Panc1 (cell line): ENCODE measurements around the gene APOL6. TPM values are rescaled to one million over a fixed set of nuclear protein-coding genes. Genes with fewer than 3 reads are reported as not detected.
A peak's percentile ranks its signal among the peaks of the same experiment; 100 is the strongest.

ENCODE experiments used
- ATAC-seq: fragments of 200-7000 bp; cut with Tn5 transposase; 2 replicates; pipeline ENCODE4 v1.9.1; 2020; ENCODE audit warnings: mild to moderate bottlenecking, moderate library complexity
- BruUV-seq: library from RNA; stranded (reverse); fragments of 400-500 nt; replicated peaks from 2 replicates; lab custom pipeline; 2021; lab: Mats Ljungman, UMichigan
- CTCF ChIA-PET: fragments of 300-600 bp; sonication (Branson Sonifier 250); formaldehyde crosslinking; loops from one replicate; lab custom pipeline; 2022; ENCODE audit warnings: antibody characterized with exemption; lab: Charles Lee
- POLR2A ChIA-PET: fragments of 300-600 bp; sonication (Branson Sonifier 250); formaldehyde crosslinking; loops from one replicate; lab custom pipeline; 2022; ENCODE audit warnings: antibody characterized with exemption; lab: Charles Lee
- DNase-seq: peaks from one replicate; pipeline ENCODE4 v3.0.0-alpha.2; 2010; ENCODE audit warnings: low read depth, low spot score
- H3K27ac ChIP-seq: 2 replicates; pipeline ENCODE4 v1.5.1; 2011; ENCODE audit warnings: mild to moderate bottlenecking, low read length, inconsistent platforms
- H3K27me3 ChIP-seq: fragments of 200-500 bp; sonication (Bioruptor generic); 2 replicates; pipeline ENCODE4 v1.6.0; 2014; ENCODE audit warnings: low read length, inconsistent platforms; ENCODE audit not compliant: control insufficient read depth, insufficient read depth
- H3K36me3 ChIP-seq: fragments of 200-500 bp; sonication (Bioruptor generic); 2 replicates; pipeline ENCODE4 v1.5.1; 2014; ENCODE audit warnings: inconsistent platforms, mild to moderate bottlenecking, low read length, moderate library complexity; ENCODE audit not compliant: control insufficient read depth, insufficient read depth
- H3K4me1 ChIP-seq: 2 replicates; pipeline ENCODE4 v1.5.1; 2011; ENCODE audit warnings: inconsistent platforms, mild to moderate bottlenecking, low read length, moderate library complexity; ENCODE audit not compliant: control insufficient read depth, insufficient read depth
- H3K4me3 ChIP-seq, 2 experiments: 2 replicates each; pipeline ENCODE4 v1.5.1; 2011 to 2012; ENCODE audit warnings: low read depth in 2 of 2, low read length in 2 of 2, mild to moderate bottlenecking in 2 of 2, inconsistent platforms in 1 of 2, moderate library complexity in 1 of 2
- H3K9me3 ChIP-seq: fragments of 200-500 bp; sonication (Bioruptor generic); 2 replicates; pipeline ENCODE4 v1.5.1; 2014; ENCODE audit warnings: low read depth, mild to moderate bottlenecking, inconsistent platforms, low read length, moderate library complexity; ENCODE audit not compliant: control insufficient read depth, insufficient read depth
- POLR2AphosphoS5 ChIP-seq: IDR thresholded peaks from 2 replicates; pipeline ENCODE4 v1.6.1; 2012; ENCODE audit warnings: mild to moderate bottlenecking, low read depth, low read length, moderate library complexity
- SIN3A ChIP-seq: IDR thresholded peaks from 2 replicates; pipeline ENCODE4 v1.6.1; 2012; ENCODE audit warnings: low read depth, mild to moderate bottlenecking, low read length, moderate library complexity, borderline replicate concordance; ENCODE audit not compliant: insufficient read depth
- TCF7L2 ChIP-seq: IDR thresholded peaks from 2 replicates; pipeline ENCODE4 v1.6.1; 2011; ENCODE audit warnings: mild to moderate bottlenecking, low read depth, low read length, inconsistent platforms
- in situ Hi-C: cut with HindIII; loops from 2 replicates; pipeline ENCODE4 v1.10.0; 2016; ENCODE audit warnings: low sequenced_read_pairs, low pct_unique_long_range_greater_than_20kb
- intact Hi-C: fragments of 100-400 bp; cut with micrococcal nuclease; formaldehyde crosslinking; loops from one replicate; pipeline ENCODE4 v1.10.0; 2022; ENCODE audit not compliant: unreplicated experiment
- total RNA-seq: library from RNA; stranded (reverse); gene quantifications from one replicate; pipeline ENCODE4 v1.2.1, GENCODE V29; 2021; ENCODE audit not compliant: unreplicated experiment
- TF ChIP-seq, protein P1 (sequence below), 2 experiments: IDR thresholded peaks; 2 replicates each; pipeline ENCODE4 v1.6.1; 2011 to 2012; ENCODE audit warnings: low read depth in 2 of 2, control low read depth in 1 of 2, low read length in 1 of 2, mild to moderate bottlenecking in 1 of 2, moderate library complexity in 1 of 2; ENCODE audit not compliant: insufficient read depth in 1 of 2
- TF ChIP-seq, protein P2 (sequence below): fragments of 450-650 bp; IDR thresholded peaks from 2 replicates; pipeline ENCODE4 v1.5.1; 2017; ENCODE audit warnings: mild to moderate bottlenecking

Gene APOL6
- total RNA-seq, 1 experiment from 2014 or later, result 16.4 TPM

DNA sequence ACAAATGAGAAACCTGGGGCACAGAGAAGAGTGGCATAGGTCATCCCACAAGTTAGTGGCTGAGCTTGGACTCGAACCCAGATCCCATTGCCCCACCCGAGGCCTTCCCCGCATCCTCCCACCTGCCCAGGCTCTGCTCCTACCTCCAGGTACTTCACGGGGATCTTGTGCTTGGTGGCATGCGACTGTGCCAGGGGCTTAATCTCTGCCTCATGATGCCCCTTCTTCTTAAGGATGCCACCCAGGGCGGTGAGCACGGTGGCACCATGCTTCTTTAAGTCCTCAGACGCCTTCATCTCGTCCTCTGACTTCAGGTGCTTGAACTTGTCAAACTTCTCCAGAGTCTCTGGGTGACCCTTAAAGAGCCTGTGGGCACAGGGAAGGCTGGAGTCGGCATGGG is 37.5 kb upstream of the APOL6 start:
- TF ChIP-seq, protein P1, sequence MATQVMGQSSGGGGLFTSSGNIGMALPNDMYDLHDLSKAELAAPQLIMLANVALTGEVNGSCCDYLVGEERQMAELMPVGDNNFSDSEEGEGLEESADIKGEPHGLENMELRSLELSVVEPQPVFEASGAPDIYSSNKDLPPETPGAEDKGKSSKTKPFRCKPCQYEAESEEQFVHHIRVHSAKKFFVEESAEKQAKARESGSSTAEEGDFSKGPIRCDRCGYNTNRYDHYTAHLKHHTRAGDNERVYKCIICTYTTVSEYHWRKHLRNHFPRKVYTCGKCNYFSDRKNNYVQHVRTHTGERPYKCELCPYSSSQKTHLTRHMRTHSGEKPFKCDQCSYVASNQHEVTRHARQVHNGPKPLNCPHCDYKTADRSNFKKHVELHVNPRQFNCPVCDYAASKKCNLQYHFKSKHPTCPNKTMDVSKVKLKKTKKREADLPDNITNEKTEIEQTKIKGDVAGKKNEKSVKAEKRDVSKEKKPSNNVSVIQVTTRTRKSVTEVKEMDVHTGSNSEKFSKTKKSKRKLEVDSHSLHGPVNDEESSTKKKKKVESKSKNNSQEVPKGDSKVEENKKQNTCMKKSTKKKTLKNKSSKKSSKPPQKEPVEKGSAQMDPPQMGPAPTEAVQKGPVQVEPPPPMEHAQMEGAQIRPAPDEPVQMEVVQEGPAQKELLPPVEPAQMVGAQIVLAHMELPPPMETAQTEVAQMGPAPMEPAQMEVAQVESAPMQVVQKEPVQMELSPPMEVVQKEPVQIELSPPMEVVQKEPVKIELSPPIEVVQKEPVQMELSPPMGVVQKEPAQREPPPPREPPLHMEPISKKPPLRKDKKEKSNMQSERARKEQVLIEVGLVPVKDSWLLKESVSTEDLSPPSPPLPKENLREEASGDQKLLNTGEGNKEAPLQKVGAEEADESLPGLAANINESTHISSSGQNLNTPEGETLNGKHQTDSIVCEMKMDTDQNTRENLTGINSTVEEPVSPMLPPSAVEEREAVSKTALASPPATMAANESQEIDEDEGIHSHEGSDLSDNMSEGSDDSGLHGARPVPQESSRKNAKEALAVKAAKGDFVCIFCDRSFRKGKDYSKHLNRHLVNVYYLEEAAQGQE (IDR thresholded peaks at IDR 0.05; ENCODE audit: insufficient read depth in 1 of 2, low read depth in 2 of 2, low read length in 1 of 2), result no peak
- TF ChIP-seq SIN3A, result no peak
- TF ChIP-seq, protein P2, sequence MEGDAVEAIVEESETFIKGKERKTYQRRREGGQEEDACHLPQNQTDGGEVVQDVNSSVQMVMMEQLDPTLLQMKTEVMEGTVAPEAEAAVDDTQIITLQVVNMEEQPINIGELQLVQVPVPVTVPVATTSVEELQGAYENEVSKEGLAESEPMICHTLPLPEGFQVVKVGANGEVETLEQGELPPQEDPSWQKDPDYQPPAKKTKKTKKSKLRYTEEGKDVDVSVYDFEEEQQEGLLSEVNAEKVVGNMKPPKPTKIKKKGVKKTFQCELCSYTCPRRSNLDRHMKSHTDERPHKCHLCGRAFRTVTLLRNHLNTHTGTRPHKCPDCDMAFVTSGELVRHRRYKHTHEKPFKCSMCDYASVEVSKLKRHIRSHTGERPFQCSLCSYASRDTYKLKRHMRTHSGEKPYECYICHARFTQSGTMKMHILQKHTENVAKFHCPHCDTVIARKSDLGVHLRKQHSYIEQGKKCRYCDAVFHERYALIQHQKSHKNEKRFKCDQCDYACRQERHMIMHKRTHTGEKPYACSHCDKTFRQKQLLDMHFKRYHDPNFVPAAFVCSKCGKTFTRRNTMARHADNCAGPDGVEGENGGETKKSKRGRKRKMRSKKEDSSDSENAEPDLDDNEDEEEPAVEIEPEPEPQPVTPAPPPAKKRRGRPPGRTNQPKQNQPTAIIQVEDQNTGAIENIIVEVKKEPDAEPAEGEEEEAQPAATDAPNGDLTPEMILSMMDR, result no peak
- TF ChIP-seq POLR2AphosphoS5, result no peak
- no peak for TF ChIP-seq TCF7L2
- no peak for ATAC-seq
- H3K4me1 ChIP-seq, result peaks cover 28% of the 10 kb centered on the region
- intact Hi-C loops, result no loop called here
- no peak for DNase-seq
- H3K36me3 ChIP-seq, result no peaks in the 10 kb centered on the region
- H3K27me3 ChIP-seq, result no peaks in the 10 kb centered on the region
- ChIA-PET POLR2A (no interaction called here), CTCF (no interaction called here)
- no TSS peak for BruUV-seq
- H3K4me3 ChIP-seq, result no peak overlapping the region
- H3K9me3 ChIP-seq, result no peaks in the 10 kb centered on the region
- H3K27ac ChIP-seq, result peak overlapping the region; percentile 96
- in situ Hi-C loops, result no loop called here

DNA sequence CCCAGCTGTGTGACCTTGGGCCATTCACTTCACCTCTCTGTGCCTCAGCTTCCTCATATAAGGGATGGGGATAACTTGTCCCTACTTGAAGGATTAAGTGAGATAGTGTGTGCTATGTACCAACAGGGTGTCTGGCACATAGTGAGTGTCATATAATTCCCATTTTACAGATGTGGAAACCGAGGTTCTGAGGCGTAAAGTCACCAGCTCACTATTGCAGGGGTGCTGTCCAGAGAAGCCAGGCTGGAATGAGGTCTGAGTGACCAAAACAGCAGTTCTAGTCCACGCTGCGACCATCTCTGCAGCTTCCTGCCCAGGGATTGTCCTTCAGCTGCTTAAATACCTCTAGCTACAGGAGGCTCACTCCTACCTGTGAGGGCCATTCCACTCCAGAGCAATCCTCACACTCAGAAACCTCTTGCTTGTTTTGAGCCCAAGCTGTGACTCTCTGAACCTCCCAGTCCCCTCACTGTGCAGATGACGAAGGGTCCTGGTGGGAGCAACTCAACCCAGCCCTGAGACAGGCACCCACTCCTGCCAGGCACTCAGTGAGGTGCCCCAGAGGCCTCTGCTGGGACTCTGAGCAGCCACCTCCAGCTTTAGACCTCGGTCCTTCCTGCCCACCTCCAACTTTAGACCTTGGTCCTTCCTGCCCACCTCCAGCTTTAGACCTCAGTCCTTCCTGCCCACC is 36.9 kb upstream of the APOL6 start:
- TF ChIP-seq, protein P1 (IDR thresholded peaks at IDR 0.05; ENCODE audit: insufficient read depth in 1 of 2, low read depth in 2 of 2, low read length in 1 of 2), result no peak
- TF ChIP-seq, protein P2, result no peak
- TF ChIP-seq SIN3A (no peak), TCF7L2 (no peak), POLR2AphosphoS5 (no peak)

More for the DNA sequence above, 36.9 kb upstream of the APOL6 start:
- Histone ChIP-seq H3K27ac (peak overlapping the region; percentile 96), H3K27me3 (no peaks in the 10 kb centered on the region), H3K4me3 (no peak overlapping the region), H3K36me3 (no peaks in the 10 kb centered on the region), H3K9me3 (no peaks in the 10 kb centered on the region), H3K4me1 (peaks cover 24% of the 10 kb centered on the region)
- POLR2A ChIA-PET, result no interaction called here
- CTCF ChIA-PET, result no interaction called here
- no TSS peak for BruUV-seq
- DNase-seq, result no peak
- in situ Hi-C loops (no loop called here), intact Hi-C loops (no loop called here)
- ATAC-seq, result 0 out of 2 replicates have a peak, but pooled peaks have one; percentile 15
